Stimulated activated effector memory CD8-positive, alpha-beta T cell treated with anti-CD3 and anti-CD28 coated beads, Interleukin-12 subunit alpha, Interleukin-12 subunit beta, amount 100 ng/mL, for 72 hours (primary cell): Measurements from ENCODE around the gene MET.
"Not testable (repeated sequence)": the region's sequence is repeated elsewhere in the genome, so short reads cannot be mapped to it uniquely, and the experiment has no call there.

Experiments used
- ATAC-seq: fragments of 150-1000 bp; cut with Tn5 transposase; 2 replicates; pipeline ENCODE4 v1.10.0; 2021
- DNase-seq, 2 donors: peaks; one replicate each; pipeline ENCODE4 v3.0.0; 2021 to 2022; ENCODE audit warnings: low spot score in 2 of 2
- H3K27ac Mint-ChIP-seq: one replicate; pipeline ENCODE4 v1.8.0; 2022; ENCODE audit warnings: mild to moderate bottlenecking, mixed read lengths
- H3K36me3 Mint-ChIP-seq: one replicate; pipeline ENCODE4 v1.8.0; 2022; ENCODE audit warnings: mild to moderate bottlenecking, mixed read lengths
- H3K4me1 Mint-ChIP-seq: one replicate; pipeline ENCODE4 v1.8.0; 2022; ENCODE audit warnings: mixed read lengths
- H3K4me3 Mint-ChIP-seq: one replicate; pipeline ENCODE4 v1.8.0; 2022; ENCODE audit warnings: mild to moderate bottlenecking, mixed read lengths
- H3K9me3 Mint-ChIP-seq: one replicate; pipeline ENCODE4 v1.8.0; 2022; ENCODE audit warnings: mixed read lengths

The MET gene

GRCh38 chr7:116739307-116739706 lies 67.3 kb downstream of the MET start:
- H3K36me3 Mint-ChIP-seq: no peaks in the 10 kb centered on the region
- H3K4me3 Mint-ChIP-seq: no peak overlapping the region
- no peak overlapping the region for H3K27ac Mint-ChIP-seq
- DNase-seq: no peak
- no peaks in the 10 kb centered on the region for H3K4me1 Mint-ChIP-seq
- no peak for ATAC-seq
- H3K9me3 Mint-ChIP-seq: no peaks in the 10 kb centered on the region

- no peaks in the 10 kb centered on the region for H3K4me1 Mint-ChIP-seq
- H3K27ac Mint-ChIP-seq: no peak overlapping the region
- DNase-seq (no peak), ATAC-seq (no peak)
- H3K4me3 Mint-ChIP-seq: no peak overlapping the region
- no peaks in the 10 kb centered on the region for H3K9me3 Mint-ChIP-seq
- no peaks in the 10 kb centered on the region for H3K36me3 Mint-ChIP-seq
These were observed 68.2 kb downstream of the MET start for GRCh38 chr7:116740231-116740630.

GRCh38 chr7:116740755-116741462 lies 68.9 kb downstream of the MET start:
- no peaks in the 10 kb centered on the region for H3K36me3 Mint-ChIP-seq
- H3K4me3 Mint-ChIP-seq: no peak overlapping the region
- no peak overlapping the region for H3K27ac Mint-ChIP-seq
- no peak for DNase-seq
- no peaks in the 10 kb centered on the region for H3K4me1 Mint-ChIP-seq
- H3K9me3 Mint-ChIP-seq: no peaks in the 10 kb centered on the region
- ATAC-seq: no peak

GRCh38 chr7:116741625-116742316 lies 69.8 kb downstream of the MET start:
- Mint-ChIP-seq H3K4me3 (no peak overlapping the region), H3K36me3 (no peaks in the 10 kb centered on the region), H3K4me1 (no peaks in the 10 kb centered on the region), H3K9me3 (no peaks in the 10 kb centered on the region), H3K27ac (no peak overlapping the region)
- DNase-seq (no peak), ATAC-seq (no peak)

GRCh38 chr7:116742641-116743040 lies 70.6 kb downstream of the MET start:
- Mint-ChIP-seq H3K36me3 (no peaks in the 10 kb centered on the region), H3K27ac (no peak overlapping the region), H3K4me3 (no peak overlapping the region), H3K4me1 (no peaks in the 10 kb centered on the region), H3K9me3 (peaks cover 6% of the 10 kb centered on the region)
- DNase-seq (no peak), ATAC-seq (no peak)

- ATAC-seq, H3K36me3 Mint-ChIP-seq, DNase-seq, H3K9me3 Mint-ChIP-seq, H3K4me1 Mint-ChIP-seq, H3K27ac Mint-ChIP-seq, H3K4me3 Mint-ChIP-seq: not testable (repeated sequence)
These were observed 71.8 kb downstream of the MET start for GRCh38 chr7:116743835-116744234.

GRCh38 chr7:116746388-116746787 lies 74.4 kb downstream of the MET start:
- ATAC-seq, H3K27ac Mint-ChIP-seq, H3K9me3 Mint-ChIP-seq, DNase-seq, H3K4me3 Mint-ChIP-seq, H3K36me3 Mint-ChIP-seq, H3K4me1 Mint-ChIP-seq: not testable (repeated sequence)

- not testable (repeated sequence) for H3K4me3 Mint-ChIP-seq, H3K27ac Mint-ChIP-seq, H3K4me1 Mint-ChIP-seq, DNase-seq, H3K36me3 Mint-ChIP-seq, H3K9me3 Mint-ChIP-seq, ATAC-seq
These were observed 79.1 kb downstream of the MET start for GRCh38 chr7:116751070-116751469.

- no peaks in the 10 kb centered on the region for H3K36me3 Mint-ChIP-seq
- H3K4me1 Mint-ChIP-seq: no peaks in the 10 kb centered on the region
- DNase-seq (no peak), ATAC-seq (no peak)
- H3K9me3 Mint-ChIP-seq: peaks cover 1% of the 10 kb centered on the region
- H3K27ac Mint-ChIP-seq: no peak overlapping the region
- H3K4me3 Mint-ChIP-seq: no peak overlapping the region
These were observed 80.5 kb downstream of the MET start for GRCh38 chr7:116752305-116753074.

- no peaks in the 10 kb centered on the region for H3K9me3 Mint-ChIP-seq
- no peaks in the 10 kb centered on the region for H3K36me3 Mint-ChIP-seq
- ATAC-seq (no peak), DNase-seq (no peak)
- H3K4me1 Mint-ChIP-seq: no peaks in the 10 kb centered on the region
- no peak overlapping the region for H3K27ac Mint-ChIP-seq
- H3K4me3 Mint-ChIP-seq: no peak overlapping the region
These were observed 81.1 kb downstream of the MET start for GRCh38 chr7:116753130-116753529.

GRCh38 chr7:116754186-116754585 lies 82.2 kb downstream of the MET start:
- H3K4me1 Mint-ChIP-seq: no peaks in the 10 kb centered on the region
- no peak overlapping the region for H3K27ac Mint-ChIP-seq
- no peaks in the 10 kb centered on the region for H3K36me3 Mint-ChIP-seq
- no peak overlapping the region for H3K4me3 Mint-ChIP-seq
- H3K9me3 Mint-ChIP-seq: no peaks in the 10 kb centered on the region
- ATAC-seq (no peak), DNase-seq (no peak)

GRCh38 chr7:116757283-116757682 lies 85.3 kb downstream of the MET start:
- ATAC-seq (no peak), DNase-seq (no peak)
- no peaks in the 10 kb centered on the region for H3K9me3 Mint-ChIP-seq
- no peak overlapping the region for H3K4me3 Mint-ChIP-seq
- no peaks in the 10 kb centered on the region for H3K4me1 Mint-ChIP-seq
- no peak overlapping the region for H3K27ac Mint-ChIP-seq
- no peaks in the 10 kb centered on the region for H3K36me3 Mint-ChIP-seq

GRCh38 chr7:116759642-116760041 lies 87.6 kb downstream of the MET start:
- not testable (repeated sequence) for H3K27ac Mint-ChIP-seq, H3K4me3 Mint-ChIP-seq, ATAC-seq, DNase-seq, H3K4me1 Mint-ChIP-seq, H3K36me3 Mint-ChIP-seq, H3K9me3 Mint-ChIP-seq

GRCh38 chr7:116762971-116763370 lies 91.0 kb downstream of the MET start:
- Mint-ChIP-seq H3K9me3 (no peaks in the 10 kb centered on the region), H3K4me3 (no peak overlapping the region), H3K4me1 (no peaks in the 10 kb centered on the region), H3K27ac (no peak overlapping the region), H3K36me3 (no peaks in the 10 kb centered on the region)
- DNase-seq (no peak), ATAC-seq (no peak)

GRCh38 chr7:116763647-116764046 lies 91.7 kb downstream of the MET start:
- no peak for ATAC-seq
- no peak overlapping the region for H3K4me3 Mint-ChIP-seq

GRCh38 chr7:116766881-116767280 lies 94.9 kb downstream of the MET start:
- ATAC-seq: peak; percentile 24
- H3K36me3 Mint-ChIP-seq: no peaks in the 10 kb centered on the region
- H3K27ac Mint-ChIP-seq: no peak overlapping the region
- H3K4me1 Mint-ChIP-seq: no peaks in the 10 kb centered on the region
- no peaks in the 10 kb centered on the region for H3K9me3 Mint-ChIP-seq
- no peak for DNase-seq
- no peak overlapping the region for H3K4me3 Mint-ChIP-seq

More at GRCh38 chr7:116763647-116764046, 91.7 kb downstream of the MET start:
- no peaks in the 10 kb centered on the region for H3K4me1 Mint-ChIP-seq
- H3K27ac Mint-ChIP-seq: no peak overlapping the region
- no peaks in the 10 kb centered on the region for H3K36me3 Mint-ChIP-seq
- no peaks in the 10 kb centered on the region for H3K9me3 Mint-ChIP-seq
- DNase-seq: no peak
